HCT116 (cell line): Measurements from ENCODE around the gene RBM19. TPM values are rescaled to one million over a fixed set of nuclear protein-coding genes. Genes with fewer than 3 reads are reported as not detected.

Experiments used
- ATAC-seq: fragments of 200-7000 bp; cut with Tn5 transposase; 2 replicates; pipeline ENCODE4 v1.9.1; 2020; ENCODE audit warnings: mild to moderate bottlenecking, moderate library complexity
- BruUV-seq: library from RNA; stranded (reverse); fragments of 400-500 nt; replicated peaks from 2 replicates; lab custom pipeline; 2021; lab: Mats Ljungman, UMichigan
- CTCF ChIA-PET: fragments of 300-600 bp; sonication (Branson Sonifier 250); formaldehyde crosslinking; loops from one replicate; lab custom pipeline; 2021; ENCODE audit warnings: antibody characterized with exemption; lab: Charles Lee
- POLR2A ChIA-PET: fragments of 300-600, 350-600 bp; sonication (Branson Sonifier 250); formaldehyde crosslinking; loops from one replicate; lab custom pipeline; 2021; ENCODE audit warnings: antibody characterized with exemption; lab: Charles Lee
- RAD21 ChIA-PET, 2 experiments: fragments of 300-600 bp; sonication (Branson Sonifier 250); formaldehyde crosslinking; loops; one replicate each; lab custom pipeline; 2023; ENCODE audit warnings: low total read pairs in 2 of 2; ENCODE audit not compliant: uncharacterized antibody in 2 of 2, unreplicated experiment in 2 of 2, low non-redundant PET in 1 of 2; lab: Charles Lee
- DNase-seq: peaks from one replicate; pipeline ENCODE4 v3.0.0-alpha.2; 2010; ENCODE audit warnings: low read depth, low spot score
- H2AFZ ChIP-seq: fragments of 200-600 bp; shearing (Covaris generic), sonication (generic); 2 replicates; pipeline ENCODE4 v1.6.1; 2017; ENCODE audit warnings: low read depth, mixed run types, mixed read lengths, antibody characterized with exemption, low read length; ENCODE audit not compliant: poor library complexity, severe bottlenecking
- H3K27ac ChIP-seq: 2 replicates; pipeline ENCODE4 v1.5.1; 2012; ENCODE audit warnings: low read depth, low read length
- H3K27me3 ChIP-seq: fragments of 200-600 bp; sonication (generic); 2 replicates; pipeline ENCODE4 v1.6.1; 2016; ENCODE audit warnings: mixed run types, low read length, mixed read lengths; ENCODE audit not compliant: insufficient read depth
- H3K36me3 ChIP-seq, 2 experiments: fragments of 200-500 bp in 1 of 2; fragments of 200-600 bp in 1 of 2; sonication (Bioruptor generic) in 1 of 2; sonication (generic) in 1 of 2; 2 replicates each; pipeline versions ENCODE4 v1.5.1 to v1.6.1; 2014 to 2016; ENCODE audit warnings: low read length in 2 of 2, inconsistent platforms in 1 of 2, mixed read lengths in 1 of 2, mixed run types in 1 of 2; ENCODE audit not compliant: insufficient read depth in 2 of 2, control insufficient read depth in 1 of 2
- H3K4me1 ChIP-seq, 2 experiments: fragments of 200-600 bp in 1 of 2; sonication (generic) in 1 of 2; 2 replicates each; pipeline versions ENCODE4 v1.5.1 to v1.6.1; 2012 to 2017; ENCODE audit warnings: low read length in 2 of 2, inconsistent platforms in 1 of 2, mild to moderate bottlenecking in 1 of 2, mixed read lengths in 1 of 2, mixed run types in 1 of 2, moderate library complexity in 1 of 2; ENCODE audit not compliant: insufficient read depth in 2 of 2, control insufficient read depth in 1 of 2
- H3K4me2 ChIP-seq: fragments of 200-600 bp; sonication (generic); 2 replicates; pipeline ENCODE4 v1.6.1; 2017; ENCODE audit warnings: mixed run types, low read length, mixed read lengths
- H3K4me3 ChIP-seq, 2 experiments: fragments of 200-600 bp in 1 of 2; sonication (generic) in 1 of 2; replicated peaks in 1 of 2; 2 replicates each; pipeline ENCODE4 v1.5.1; 2011 to 2016; ENCODE audit warnings: low read length in 2 of 2, control low read depth in 1 of 2, low read depth in 1 of 2, mild to moderate bottlenecking in 1 of 2, mixed read lengths in 1 of 2, mixed run types in 1 of 2
- H3K79me2 ChIP-seq: fragments of 200-600 bp; sonication (generic); 2 replicates; pipeline ENCODE4 v1.6.1; 2017; ENCODE audit warnings: mild to moderate bottlenecking, mixed run types, low read length, moderate library complexity, mixed read lengths; ENCODE audit not compliant: insufficient read depth
- H3K9ac ChIP-seq: fragments of 200-600 bp; sonication (generic); 2 replicates; pipeline ENCODE4 v1.6.1; 2016; ENCODE audit warnings: low read length, mixed read lengths
- H3K9me2 ChIP-seq: fragments of 200-600 bp; sonication (generic), shearing (Covaris generic); 2 replicates; pipeline ENCODE4 v1.6.1; 2017; ENCODE audit warnings: mixed run types, mild to moderate bottlenecking, moderate library complexity; ENCODE audit not compliant: insufficient read depth
- H3K9me3 ChIP-seq, 2 experiments: fragments of 200-500 bp in 1 of 2; fragments of 200-600 bp in 1 of 2; sonication (Bioruptor generic) in 1 of 2; sonication (generic) in 1 of 2; 2 replicates each; pipeline ENCODE4 v1.6.1; 2014 to 2017; ENCODE audit warnings: low read length in 2 of 2, mixed read lengths in 2 of 2, inconsistent platforms in 1 of 2, low read depth in 1 of 2, mild to moderate bottlenecking in 1 of 2, mixed run types in 1 of 2, moderate library complexity in 1 of 2; ENCODE audit not compliant: control insufficient read depth in 1 of 2, insufficient read depth in 1 of 2
- H4K20me1 ChIP-seq: fragments of 200-600 bp; sonication (generic), shearing (Covaris generic); 2 replicates; pipeline ENCODE4 v1.6.1; 2017; ENCODE audit warnings: mixed run types, mild to moderate bottlenecking, moderate library complexity; ENCODE audit not compliant: insufficient read depth
- CBX3 ChIP-seq: IDR thresholded peaks from 2 replicates; pipeline ENCODE4 v1.6.1; 2012; ENCODE audit warnings: low read depth
- CEBPB ChIP-seq: IDR thresholded peaks from 2 replicates; pipeline ENCODE4 v1.6.1; 2012; ENCODE audit warnings: low read depth
- EGR1 ChIP-seq: IDR thresholded peaks from 2 replicates; pipeline ENCODE4 v1.6.1; 2012; ENCODE audit warnings: low read depth
- ELF1 ChIP-seq: IDR thresholded peaks from 2 replicates; pipeline ENCODE4 v1.6.1; 2012; ENCODE audit warnings: low read depth, borderline replicate concordance
- EZH2 ChIP-seq: fragments of 200-600 bp; sonication (generic); IDR thresholded peaks from 2 replicates; pipeline ENCODE4 v1.6.1; 2017; ENCODE audit warnings: antibody characterized with exemption, mixed run types
- JUND ChIP-seq: IDR thresholded peaks from 2 replicates; pipeline ENCODE4 v1.6.1; 2012
- POLR2AphosphoS5 ChIP-seq: IDR thresholded peaks from 2 replicates; pipeline ENCODE4 v1.6.1; 2011; ENCODE audit warnings: mild to moderate bottlenecking, low read depth, low read length, moderate library complexity
- SIN3A ChIP-seq: IDR thresholded peaks from 2 replicates; pipeline ENCODE4 v1.6.1; 2012; ENCODE audit warnings: low read depth
- SP1 ChIP-seq: IDR thresholded peaks from 2 replicates; pipeline ENCODE4 v1.6.1; 2012; ENCODE audit warnings: low read depth
- SRF ChIP-seq: IDR thresholded peaks from 2 replicates; pipeline ENCODE4 v1.6.1; 2012; ENCODE audit warnings: low read depth
- TCF7L2 ChIP-seq: IDR thresholded peaks from 2 replicates; pipeline ENCODE4 v1.7.0; 2011; ENCODE audit warnings: borderline replicate concordance, inconsistent platforms; ENCODE audit not compliant: insufficient read depth, insufficient read length; ENCODE audit errors: extremely low read depth
- YY1 ChIP-seq: IDR thresholded peaks from 2 replicates; pipeline ENCODE4 v1.6.1; 2011; ENCODE audit warnings: low read length, low read depth, moderate library complexity, mild to moderate bottlenecking; ENCODE audit not compliant: insufficient replicate concordance; ENCODE audit errors: extremely low read depth
- ZNF274 ChIP-seq: fragments of 200-500 bp; sonication (Bioruptor generic); IDR thresholded peaks from 2 replicates; pipeline ENCODE4 v1.6.1; 2014; ENCODE audit warnings: mild to moderate bottlenecking, low read depth, low read length, inconsistent platforms
- intact Hi-C: fragments of 100-400 bp; cut with micrococcal nuclease; formaldehyde crosslinking; loops from 2 replicates; pipeline ENCODE4 v1.10.0; 2022
- total RNA-seq: library from RNA; stranded (reverse); gene quantifications from one replicate; pipeline ENCODE4 v1.2.1, GENCODE V29; 2021; ENCODE audit not compliant: unreplicated experiment
- TF ChIP-seq, protein P1 (sequence below): IDR thresholded peaks from 2 replicates; pipeline ENCODE4 v1.6.1; 2012
- TF ChIP-seq, protein P2 (sequence below): IDR thresholded peaks from 2 replicates; pipeline ENCODE4 v1.6.1; 2012
- TF ChIP-seq, protein P3 (sequence below): IDR thresholded peaks from 2 replicates; pipeline ENCODE4 v1.6.1; 2011; ENCODE audit warnings: mild to moderate bottlenecking, low read length, moderate library complexity; ENCODE audit not compliant: insufficient replicate concordance; ENCODE audit errors: extremely low read depth

RBM19 gene
- total RNA-seq, 1 experiment from 2014 or later, result 30.7 TPM

DNA sequence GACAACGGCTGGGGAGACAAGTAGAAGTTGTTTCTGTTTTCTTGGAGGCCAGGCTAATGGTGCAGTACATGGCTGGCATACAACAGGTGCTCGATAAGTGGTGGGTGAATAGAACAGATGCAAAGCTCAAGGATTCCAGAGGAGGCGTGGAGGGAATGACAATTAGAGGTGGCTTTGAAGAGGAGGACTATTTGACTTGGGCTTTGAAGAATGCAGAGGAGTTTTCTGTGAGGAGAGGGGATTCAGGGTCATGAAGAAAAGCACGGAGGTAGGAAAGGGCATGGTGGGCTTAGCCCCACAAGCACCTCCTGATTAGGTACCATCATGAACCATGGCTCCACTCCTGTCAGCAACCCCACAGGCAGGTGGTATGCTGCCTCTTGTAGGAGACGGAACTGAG lies 142.3 kb downstream of the RBM19 start:
- H3K4me1 ChIP-seq, result no peaks in the 10 kb centered on the region
- BruUV-seq, result no TSS peak
- no peak overlapping the region for H3K4me2 ChIP-seq
- ChIA-PET POLR2A (no interaction called here), CTCF (no interaction called here), RAD21 (no interaction called here)
- DNase-seq (no peak), ATAC-seq (no peak)
- TF ChIP-seq JUND (no peak), CEBPB (no peak), YY1 (no peak), TCF7L2 (no peak)
- TF ChIP-seq, protein P1, sequence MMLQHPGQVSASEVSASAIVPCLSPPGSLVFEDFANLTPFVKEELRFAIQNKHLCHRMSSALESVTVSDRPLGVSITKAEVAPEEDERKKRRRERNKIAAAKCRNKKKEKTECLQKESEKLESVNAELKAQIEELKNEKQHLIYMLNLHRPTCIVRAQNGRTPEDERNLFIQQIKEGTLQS, result no peak
- TF ChIP-seq, protein P2, sequence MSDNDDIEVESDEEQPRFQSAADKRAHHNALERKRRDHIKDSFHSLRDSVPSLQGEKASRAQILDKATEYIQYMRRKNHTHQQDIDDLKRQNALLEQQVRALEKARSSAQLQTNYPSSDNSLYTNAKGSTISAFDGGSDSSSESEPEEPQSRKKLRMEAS, result no peak
- no peaks in the 10 kb centered on the region for H3K9me2 ChIP-seq
- H3K36me3 ChIP-seq, result no peaks in the 10 kb centered on the region
- H4K20me1 ChIP-seq, result no peaks in the 10 kb centered on the region
- intact Hi-C loops, result no loop called here
- H3K4me3 ChIP-seq, result no peak overlapping the region
- no peak overlapping the region for H3K9ac ChIP-seq
- H3K27ac ChIP-seq, result no peak overlapping the region
- H2AFZ ChIP-seq, result no peak overlapping the region
- H3K79me2 ChIP-seq, result no peaks in the 10 kb centered on the region
- no peaks in the 10 kb centered on the region for H3K27me3 ChIP-seq
- no peaks in the 10 kb centered on the region for H3K9me3 ChIP-seq

DNA sequence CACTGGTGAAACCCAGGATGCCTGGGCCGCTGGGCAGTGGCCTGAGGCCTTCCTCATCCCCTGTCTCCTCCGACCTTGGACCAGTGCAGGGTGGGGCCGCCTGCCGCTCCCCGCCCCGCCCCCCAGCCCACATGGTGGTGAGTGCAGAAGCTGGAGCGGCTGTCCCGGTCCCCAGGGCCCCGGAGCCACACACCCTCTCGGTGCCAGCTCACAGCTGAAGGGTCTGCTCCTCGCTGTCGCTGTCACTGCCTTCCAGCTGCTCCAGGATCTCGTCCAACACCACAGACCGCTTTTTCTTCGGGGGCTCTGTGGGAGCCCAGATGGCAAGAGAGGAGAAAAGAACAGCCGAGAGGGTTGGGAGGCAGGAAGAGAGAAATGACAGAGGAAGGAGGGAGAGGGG lies 143.1 kb downstream of the RBM19 start:
- no peak for DNase-seq
- H4K20me1 ChIP-seq, result no peaks in the 10 kb centered on the region
- no peaks in the 10 kb centered on the region for H3K36me3 ChIP-seq
- intact Hi-C loops, result no loop called here
- H3K79me2 ChIP-seq, result no peaks in the 10 kb centered on the region
- no peaks in the 10 kb centered on the region for H3K27me3 ChIP-seq
- TF ChIP-seq ELF1 (no peak), JUND (no peak), SRF (no peak), SIN3A (no peak), SP1 (no peak), EGR1 (no peak), CBX3 (no peak), CEBPB (no peak), ZNF274 (no peak), YY1 (no peak), POLR2AphosphoS5 (no peak), EZH2 (no peak)
- TF ChIP-seq, protein P3, sequence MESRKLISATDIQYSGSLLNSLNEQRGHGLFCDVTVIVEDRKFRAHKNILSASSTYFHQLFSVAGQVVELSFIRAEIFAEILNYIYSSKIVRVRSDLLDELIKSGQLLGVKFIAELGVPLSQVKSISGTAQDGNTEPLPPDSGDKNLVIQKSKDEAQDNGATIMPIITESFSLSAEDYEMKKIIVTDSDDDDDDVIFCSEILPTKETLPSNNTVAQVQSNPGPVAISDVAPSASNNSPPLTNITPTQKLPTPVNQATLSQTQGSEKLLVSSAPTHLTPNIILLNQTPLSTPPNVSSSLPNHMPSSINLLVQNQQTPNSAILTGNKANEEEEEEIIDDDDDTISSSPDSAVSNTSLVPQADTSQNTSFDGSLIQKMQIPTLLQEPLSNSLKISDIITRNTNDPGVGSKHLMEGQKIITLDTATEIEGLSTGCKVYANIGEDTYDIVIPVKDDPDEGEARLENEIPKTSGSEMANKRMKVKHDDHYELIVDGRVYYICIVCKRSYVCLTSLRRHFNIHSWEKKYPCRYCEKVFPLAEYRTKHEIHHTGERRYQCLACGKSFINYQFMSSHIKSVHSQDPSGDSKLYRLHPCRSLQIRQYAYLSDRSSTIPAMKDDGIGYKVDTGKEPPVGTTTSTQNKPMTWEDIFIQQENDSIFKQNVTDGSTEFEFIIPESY, result no peak
- TF ChIP-seq, protein P2, result no peak
- no peaks in the 10 kb centered on the region for H3K9me2 ChIP-seq
- no peak for ATAC-seq
- H3K27ac ChIP-seq, result no peak overlapping the region
- no TSS peak for BruUV-seq
- no peak overlapping the region for H3K4me3 ChIP-seq
- H3K4me1 ChIP-seq, result no peaks in the 10 kb centered on the region
- no peaks in the 10 kb centered on the region for H3K9me3 ChIP-seq
- H2AFZ ChIP-seq, result no peak overlapping the region
- H3K4me2 ChIP-seq, result no peak overlapping the region
- H3K9ac ChIP-seq, result no peak overlapping the region
- ChIA-PET POLR2A (no interaction called here), CTCF (no interaction called here), RAD21 (no interaction called here)
